Ovary (tissue), 9 donors: ENCODE data around the gene AHR. TPM values are rescaled to one million over a fixed set of nuclear protein-coding genes. Genes with fewer than 3 reads are reported as not detected.
A peak's percentile ranks its signal among the peaks of the same experiment; 100 is the strongest.

Experiments used
- DNase-seq, 5 donors: peaks; one replicate each; pipeline ENCODE4 v3.0.0-alpha.2; 2019 to 2020
- H3K27ac ChIP-seq, 2 donors: fragments of 200-600 bp; one replicate each; pipeline versions ENCODE4 v1.5.1 to v1.8.0; 2019 to 2022
- H3K27me3 ChIP-seq: fragments of 200-600 bp; one replicate; pipeline ENCODE4 v1.8.0; 2022
- H3K36me3 ChIP-seq: fragments of 200-600 bp; sonication (generic); one replicate; pipeline ENCODE4 v1.5.1; 2019
- H3K4me1 ChIP-seq: one replicate; pipeline ENCODE4 v1.8.1; 2013; ENCODE audit warnings: mild to moderate bottlenecking, moderate library complexity; ENCODE audit not compliant: insufficient read depth
- H3K4me3 ChIP-seq: fragments of 200-600 bp; sonication (generic); one replicate; pipeline ENCODE4 v1.5.1; 2017
- H3K9me3 ChIP-seq, 2 donors: fragments of 200-600 bp in 1 of 2; sonication (generic) in 1 of 2; one replicate each; pipeline versions ENCODE4 v1.5.1 to v1.8.1; 2013 to 2019; ENCODE audit warnings: mild to moderate bottlenecking in 1 of 2, moderate library complexity in 1 of 2
- EP300 ChIP-seq: sonication (generic); formaldehyde crosslinking; IDR thresholded peaks from one replicate; pipeline ENCODE4 v1.6.1; 2017; ENCODE audit warnings: antibody characterized with exemption
- POLR2A ChIP-seq: fragments of 450-650 bp; IDR thresholded peaks from one replicate; pipeline ENCODE4 v1.6.1; 2017; ENCODE audit warnings: antibody characterized with exemption, mild to moderate bottlenecking, moderate library complexity
- WGBS, 3 donors: extraction: QIAGEN DNeasy Blood & Tissue Kit in 1 of 3; methylation state at CpG; one replicate each; pipeline versions ENCODE4 v1.1.5 to v1.1.7; 2013 to 2017; 5-methylcytosine and 5-hydroxymethylcytosine counted together
- intact Hi-C, 4 donors: fragments of 100-400 bp; cut with DNase I; formaldehyde crosslinking; loops; one replicate each; pipeline versions ENCODE4 v1.11.0 to v1.15.1; 2022 to 2023
- polyA plus RNA-seq, 2 donors: library from polyadenylated mRNA; stranded (reverse); fragments of 200-250 nt in 1 of 2; fragments of 350-450 nt in 1 of 2; fragmentation: Illumina TruSeq in 1 of 2; extraction: RNeasy Lipid Tissue Mini Kit (QIAGEN cat#74804) in 1 of 2; gene quantifications; one replicate each; pipeline ENCODE4 v1.2.3, GENCODE V29; 2013 to 2014
- total RNA-seq, 7 donors: library from RNA; depleted of rRNA in 2 of 7; stranded (reverse); fragments of >200 nt in 2 of 7; fragmentation: NEBNext Ultra II Directional in 3 of 7; extraction: Animal tissue kit (Norgen Biotek cat#: 25700) in 3 of 7; gene quantifications; one replicate each; pipeline versions ENCODE4 v1.1.0 to v1.2.4, GENCODE V29; 2016 to 2023
- TF ChIP-seq, protein P1 (sequence below), 3 donors: fragments of 450-650 bp in 2 of 3; fragments of 200-600 bp in 1 of 3; IDR thresholded peaks; one replicate each; pipeline versions ENCODE4 v1.5.1 to v1.8.0; 2016 to 2022; ENCODE audit warnings: antibody characterized with exemption in 3 of 3, mild to moderate bottlenecking in 1 of 3
- donor health status: DM: no; HTN: no; CAD: no; lungs with moderate emphysema.
- donor health status: DM: no; HTN: no; CAD: no.
- donor health status: Bipolar disorder and iron deficiency.
- donor health status: DM: yes; HTN: yes; CAD: no.
- donor health status: DM: no; HTN: no; CAD: no.
- donor health status: DM: yes; HTN: yes; CAD: no.

Gene AHR
- total and polyA plus RNA-seq, 9 donors, result 9.7 to 105 (median 40.9) TPM

DNA sequence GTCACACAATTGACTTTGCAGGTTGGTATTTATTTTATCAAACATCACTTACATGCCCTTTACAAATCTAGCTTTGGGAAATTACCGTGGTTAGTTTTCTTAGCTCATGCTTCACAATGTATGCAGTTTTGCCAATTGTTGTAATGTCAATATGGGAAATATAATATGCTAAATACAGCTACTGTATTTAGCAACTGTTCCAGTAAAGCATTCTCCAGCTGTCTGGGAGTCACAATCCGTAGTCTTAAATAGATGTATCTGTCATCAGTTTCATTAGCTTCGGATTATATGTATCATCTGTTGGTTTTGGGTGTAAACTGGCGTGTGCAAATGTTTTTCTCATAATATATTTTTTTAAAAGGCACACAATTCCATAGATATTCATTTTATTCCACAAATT is 19.4 kb upstream of the AHR start:
- DNase-seq, result no peak
- H3K4me3 ChIP-seq, result no peak overlapping the region
- no peaks in the 10 kb centered on the region for H3K4me1 ChIP-seq
- WGBS, 3 donors, result 78 to 91% (median 91%) methylated on average over 4 of the region's 4 CpGs
- H3K27me3 ChIP-seq, result no peaks in the 10 kb centered on the region
- H3K27ac ChIP-seq, result no peak overlapping the region
- TF ChIP-seq POLR2A (no peak), EP300 (no peak)
- TF ChIP-seq, protein P1, sequence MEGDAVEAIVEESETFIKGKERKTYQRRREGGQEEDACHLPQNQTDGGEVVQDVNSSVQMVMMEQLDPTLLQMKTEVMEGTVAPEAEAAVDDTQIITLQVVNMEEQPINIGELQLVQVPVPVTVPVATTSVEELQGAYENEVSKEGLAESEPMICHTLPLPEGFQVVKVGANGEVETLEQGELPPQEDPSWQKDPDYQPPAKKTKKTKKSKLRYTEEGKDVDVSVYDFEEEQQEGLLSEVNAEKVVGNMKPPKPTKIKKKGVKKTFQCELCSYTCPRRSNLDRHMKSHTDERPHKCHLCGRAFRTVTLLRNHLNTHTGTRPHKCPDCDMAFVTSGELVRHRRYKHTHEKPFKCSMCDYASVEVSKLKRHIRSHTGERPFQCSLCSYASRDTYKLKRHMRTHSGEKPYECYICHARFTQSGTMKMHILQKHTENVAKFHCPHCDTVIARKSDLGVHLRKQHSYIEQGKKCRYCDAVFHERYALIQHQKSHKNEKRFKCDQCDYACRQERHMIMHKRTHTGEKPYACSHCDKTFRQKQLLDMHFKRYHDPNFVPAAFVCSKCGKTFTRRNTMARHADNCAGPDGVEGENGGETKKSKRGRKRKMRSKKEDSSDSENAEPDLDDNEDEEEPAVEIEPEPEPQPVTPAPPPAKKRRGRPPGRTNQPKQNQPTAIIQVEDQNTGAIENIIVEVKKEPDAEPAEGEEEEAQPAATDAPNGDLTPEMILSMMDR (IDR thresholded peaks at IDR 0.05), result no peak
- H3K9me3 ChIP-seq, result no peaks in the 10 kb centered on the region
- intact Hi-C loops, result no loop called here
- H3K36me3 ChIP-seq, result no peaks in the 10 kb centered on the region

DNA sequence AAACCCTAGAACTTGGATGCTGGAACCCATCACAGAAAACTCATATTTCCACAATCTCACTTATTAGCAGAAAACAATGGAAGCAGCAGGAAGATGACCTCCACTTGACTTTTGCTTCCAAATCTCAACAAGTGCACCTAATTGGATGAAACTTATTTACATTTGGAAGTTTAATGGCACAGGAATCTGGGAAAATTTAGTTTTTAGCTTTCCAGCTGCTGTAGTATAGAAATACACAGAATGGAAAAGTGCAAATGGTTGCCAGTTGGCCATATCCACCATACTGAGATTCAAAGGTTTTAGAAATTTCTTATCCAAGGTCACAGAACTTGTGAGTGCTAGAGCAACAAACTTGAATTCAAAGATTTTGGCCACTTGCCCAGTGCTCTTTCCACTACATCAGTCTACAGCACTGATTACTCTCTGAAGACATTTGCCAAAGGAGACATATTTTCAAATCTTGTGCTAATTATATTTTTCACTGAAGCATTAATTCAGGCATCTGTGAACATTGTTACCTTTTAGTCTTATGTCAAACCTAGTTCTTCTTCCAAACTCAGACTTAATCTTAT is 9.3 kb upstream of the AHR start:
- DNase-seq, result peak in 3 of 5 donors; percentile 37 to 77 (median 58)
- intact Hi-C loops, result no loop called here
- no peak overlapping the region for H3K4me3 ChIP-seq
- TF ChIP-seq, protein P1 (IDR thresholded peaks at IDR 0.05), result no peak
- H3K9me3 ChIP-seq, result no peaks in the 10 kb centered on the region
- H3K4me1 ChIP-seq, result peaks cover 2% of the 10 kb centered on the region
- H3K27ac ChIP-seq, result no peak overlapping the region
- H3K36me3 ChIP-seq, result no peaks in the 10 kb centered on the region
- H3K27me3 ChIP-seq, result no peaks in the 10 kb centered on the region

DNA sequence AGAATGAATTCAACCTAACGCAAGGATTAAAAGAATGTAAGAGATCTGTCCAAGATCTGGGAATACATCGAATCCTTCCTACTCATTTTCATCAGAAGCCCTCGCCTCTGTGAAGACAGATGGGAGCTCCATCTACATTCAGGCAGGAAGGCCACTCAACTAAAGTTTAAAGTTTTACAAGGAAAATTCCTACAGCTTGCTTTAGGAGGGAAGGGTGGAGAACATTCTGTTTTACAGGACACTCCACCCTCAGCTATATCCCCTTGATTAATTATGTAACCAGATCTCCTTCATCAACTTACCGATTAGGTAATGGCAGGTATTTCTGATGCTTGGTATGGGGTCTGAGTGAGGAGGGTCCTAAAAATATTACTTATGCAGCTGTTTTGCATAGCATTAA is 5.6 kb upstream of the AHR start:
- Histone ChIP-seq H3K4me3 (no peak overlapping the region), H3K4me1 (peaks cover 2% of the 10 kb centered on the region), H3K27ac (no peak overlapping the region), H3K9me3 (no peaks in the 10 kb centered on the region), H3K27me3 (no peaks in the 10 kb centered on the region), H3K36me3 (no peaks in the 10 kb centered on the region)
- 69 to 83% (median 82%) methylated on average over 4 of the region's 4 CpGs for WGBS, 3 donors
- TF ChIP-seq POLR2A (no peak), EP300 (no peak)
- TF ChIP-seq, protein P1 (IDR thresholded peaks at IDR 0.05), result no peak
- intact Hi-C loops, result no loop called here
- DNase-seq, result no peak

DNA sequence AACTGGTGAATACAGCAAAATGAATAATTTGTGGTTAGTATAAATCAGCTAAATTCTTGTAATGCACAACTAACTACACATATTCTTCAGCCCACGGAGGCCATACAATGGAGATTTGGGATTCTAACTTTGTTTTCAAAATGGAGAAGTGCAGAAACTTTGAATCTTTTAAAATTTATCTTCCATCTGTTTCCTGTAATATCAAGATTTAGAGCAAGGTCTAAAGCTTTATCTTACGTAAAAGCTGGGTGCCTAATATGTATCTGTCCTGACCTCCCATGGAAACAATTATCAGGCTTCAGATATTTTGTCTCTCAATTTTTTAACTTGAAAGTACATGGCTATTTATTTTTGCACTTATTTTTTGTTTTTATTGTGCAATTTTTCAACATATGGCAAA is 5.0 kb upstream of the AHR start:
- Histone ChIP-seq H3K9me3 (no peaks in the 10 kb centered on the region), H3K27me3 (no peaks in the 10 kb centered on the region), H3K4me1 (peaks cover 2% of the 10 kb centered on the region), H3K4me3 (no peak overlapping the region), H3K27ac (no peak overlapping the region), H3K36me3 (no peaks in the 10 kb centered on the region)
- intact Hi-C loops, result no loop called here
- TF ChIP-seq, protein P1 (IDR thresholded peaks at IDR 0.05), result no peak
- no peak for TF ChIP-seq POLR2A
- WGBS, 3 donors, result 86 to 90% (median 88%) methylated on average over 2 of the region's 2 CpGs
- DNase-seq, result no peak

DNA sequence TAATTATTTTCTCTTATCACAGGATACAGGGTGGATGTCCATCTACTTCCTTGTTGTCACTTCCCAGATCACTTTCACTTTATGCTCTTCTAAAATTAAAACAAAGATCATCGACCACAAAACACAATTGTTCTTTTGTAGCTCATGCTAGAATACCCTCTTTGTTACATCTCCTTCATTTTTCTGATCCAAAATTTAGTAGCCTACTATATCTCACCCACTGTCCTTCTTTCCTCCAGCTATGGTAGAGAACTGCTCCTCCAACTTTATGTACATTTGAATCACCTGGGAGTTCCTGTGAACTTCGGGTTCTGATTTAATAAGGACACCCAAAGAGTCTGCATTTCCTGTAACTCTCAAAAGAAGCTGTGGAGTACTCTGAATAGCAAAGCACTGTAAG is 1.2 kb upstream of the AHR start:
- TF ChIP-seq EP300 (no peak), POLR2A (no peak)
- TF ChIP-seq, protein P1 (IDR thresholded peaks at IDR 0.05), result no peak
- no peaks in the 10 kb centered on the region for H3K4me1 ChIP-seq
- no peaks in the 10 kb centered on the region for H3K27me3 ChIP-seq
- no peak overlapping the region for H3K4me3 ChIP-seq
- H3K27ac ChIP-seq, result peak overlapping the region in 1 of 2 donors; percentile 5
- intact Hi-C loops, result no loop called here
- H3K9me3 ChIP-seq, result no peaks in the 10 kb centered on the region
- no peaks in the 10 kb centered on the region for H3K36me3 ChIP-seq
- WGBS, 3 donors, result 59 to 73% (median 61%) methylated on average over 2 of the region's 2 CpGs
- no peak for DNase-seq
